HCT116 (cell line): ENCODE results near the gene DAAM1. TPM values are rescaled to one million over a fixed set of nuclear protein-coding genes. Genes with fewer than 3 reads are reported as not detected.
A peak's percentile ranks its signal among the peaks of the same experiment; 100 is the strongest.

Experiments used
- ATAC-seq: fragments of 200-7000 bp; cut with Tn5 transposase; 2 replicates; pipeline ENCODE4 v1.9.1; 2020; ENCODE audit warnings: mild to moderate bottlenecking, moderate library complexity
- BruUV-seq: library from RNA; stranded (reverse); fragments of 400-500 nt; replicated peaks from 2 replicates; lab custom pipeline; 2021; lab: Mats Ljungman, UMichigan
- CTCF ChIA-PET: fragments of 300-600 bp; sonication (Branson Sonifier 250); formaldehyde crosslinking; loops from one replicate; lab custom pipeline; 2021; ENCODE audit warnings: antibody characterized with exemption; lab: Charles Lee
- POLR2A ChIA-PET: fragments of 300-600, 350-600 bp; sonication (Branson Sonifier 250); formaldehyde crosslinking; loops from one replicate; lab custom pipeline; 2021; ENCODE audit warnings: antibody characterized with exemption; lab: Charles Lee
- RAD21 ChIA-PET, 2 experiments: fragments of 300-600 bp; sonication (Branson Sonifier 250); formaldehyde crosslinking; loops; one replicate each; lab custom pipeline; 2023; ENCODE audit warnings: low total read pairs in 2 of 2; ENCODE audit not compliant: uncharacterized antibody in 2 of 2, unreplicated experiment in 2 of 2, low non-redundant PET in 1 of 2; lab: Charles Lee
- DNase-seq: peaks from one replicate; pipeline ENCODE4 v3.0.0-alpha.2; 2010; ENCODE audit warnings: low read depth, low spot score
- H2AFZ ChIP-seq: fragments of 200-600 bp; shearing (Covaris generic), sonication (generic); 2 replicates; pipeline ENCODE4 v1.6.1; 2017; ENCODE audit warnings: low read depth, mixed run types, mixed read lengths, antibody characterized with exemption, low read length; ENCODE audit not compliant: poor library complexity, severe bottlenecking
- H3K27ac ChIP-seq: 2 replicates; pipeline ENCODE4 v1.5.1; 2012; ENCODE audit warnings: low read depth, low read length
- H3K27me3 ChIP-seq: fragments of 200-600 bp; sonication (generic); 2 replicates; pipeline ENCODE4 v1.6.1; 2016; ENCODE audit warnings: mixed run types, low read length, mixed read lengths; ENCODE audit not compliant: insufficient read depth
- H3K36me3 ChIP-seq, 2 experiments: fragments of 200-500 bp in 1 of 2; fragments of 200-600 bp in 1 of 2; sonication (Bioruptor generic) in 1 of 2; sonication (generic) in 1 of 2; 2 replicates each; pipeline versions ENCODE4 v1.5.1 to v1.6.1; 2014 to 2016; ENCODE audit warnings: low read length in 2 of 2, inconsistent platforms in 1 of 2, mixed read lengths in 1 of 2, mixed run types in 1 of 2; ENCODE audit not compliant: insufficient read depth in 2 of 2, control insufficient read depth in 1 of 2
- H3K4me1 ChIP-seq, 2 experiments: fragments of 200-600 bp in 1 of 2; sonication (generic) in 1 of 2; 2 replicates each; pipeline versions ENCODE4 v1.5.1 to v1.6.1; 2012 to 2017; ENCODE audit warnings: low read length in 2 of 2, inconsistent platforms in 1 of 2, mild to moderate bottlenecking in 1 of 2, mixed read lengths in 1 of 2, mixed run types in 1 of 2, moderate library complexity in 1 of 2; ENCODE audit not compliant: insufficient read depth in 2 of 2, control insufficient read depth in 1 of 2
- H3K4me2 ChIP-seq: fragments of 200-600 bp; sonication (generic); 2 replicates; pipeline ENCODE4 v1.6.1; 2017; ENCODE audit warnings: mixed run types, low read length, mixed read lengths
- H3K4me3 ChIP-seq, 2 experiments: fragments of 200-600 bp in 1 of 2; sonication (generic) in 1 of 2; replicated peaks in 1 of 2; 2 replicates each; pipeline ENCODE4 v1.5.1; 2011 to 2016; ENCODE audit warnings: low read length in 2 of 2, control low read depth in 1 of 2, low read depth in 1 of 2, mild to moderate bottlenecking in 1 of 2, mixed read lengths in 1 of 2, mixed run types in 1 of 2
- H3K79me2 ChIP-seq: fragments of 200-600 bp; sonication (generic); 2 replicates; pipeline ENCODE4 v1.6.1; 2017; ENCODE audit warnings: mild to moderate bottlenecking, mixed run types, low read length, moderate library complexity, mixed read lengths; ENCODE audit not compliant: insufficient read depth
- H3K9ac ChIP-seq: fragments of 200-600 bp; sonication (generic); 2 replicates; pipeline ENCODE4 v1.6.1; 2016; ENCODE audit warnings: low read length, mixed read lengths
- H3K9me2 ChIP-seq: fragments of 200-600 bp; sonication (generic), shearing (Covaris generic); 2 replicates; pipeline ENCODE4 v1.6.1; 2017; ENCODE audit warnings: mixed run types, mild to moderate bottlenecking, moderate library complexity; ENCODE audit not compliant: insufficient read depth
- H3K9me3 ChIP-seq, 2 experiments: fragments of 200-500 bp in 1 of 2; fragments of 200-600 bp in 1 of 2; sonication (Bioruptor generic) in 1 of 2; sonication (generic) in 1 of 2; 2 replicates each; pipeline ENCODE4 v1.6.1; 2014 to 2017; ENCODE audit warnings: low read length in 2 of 2, mixed read lengths in 2 of 2, inconsistent platforms in 1 of 2, low read depth in 1 of 2, mild to moderate bottlenecking in 1 of 2, mixed run types in 1 of 2, moderate library complexity in 1 of 2; ENCODE audit not compliant: control insufficient read depth in 1 of 2, insufficient read depth in 1 of 2
- H4K20me1 ChIP-seq: fragments of 200-600 bp; sonication (generic), shearing (Covaris generic); 2 replicates; pipeline ENCODE4 v1.6.1; 2017; ENCODE audit warnings: mixed run types, mild to moderate bottlenecking, moderate library complexity; ENCODE audit not compliant: insufficient read depth
- CBX3 ChIP-seq: IDR thresholded peaks from 2 replicates; pipeline ENCODE4 v1.6.1; 2012; ENCODE audit warnings: low read depth
- CTCF ChIP-seq, 3 experiments: fragments of 200-600 bp in 1 of 3; sonication (generic) in 1 of 3; IDR thresholded peaks in 2 of 3; conservative IDR thresholded peaks in 1 of 3; 2 replicates each; pipeline ENCODE4 v1.5.1; 2012 to 2017; ENCODE audit warnings: low read depth in 2 of 3, low read length in 2 of 3, antibody characterized with exemption in 1 of 3, borderline replicate concordance in 1 of 3, control low read depth in 1 of 3, mild to moderate bottlenecking in 1 of 3, mixed read lengths in 1 of 3, mixed run types in 1 of 3, moderate library complexity in 1 of 3; ENCODE audit not compliant: insufficient read depth in 1 of 3
- EGR1 ChIP-seq: IDR thresholded peaks from 2 replicates; pipeline ENCODE4 v1.6.1; 2012; ENCODE audit warnings: low read depth
- EZH2 ChIP-seq: fragments of 200-600 bp; sonication (generic); IDR thresholded peaks from 2 replicates; pipeline ENCODE4 v1.6.1; 2017; ENCODE audit warnings: antibody characterized with exemption, mixed run types
- JUND ChIP-seq: IDR thresholded peaks from 2 replicates; pipeline ENCODE4 v1.6.1; 2012
- POLR2A ChIP-seq: IDR thresholded peaks from 2 replicates; pipeline ENCODE4 v1.7.0; 2011; ENCODE audit warnings: borderline replicate concordance; ENCODE audit not compliant: insufficient read depth, insufficient read length; ENCODE audit errors: extremely low read depth
- POLR2AphosphoS5 ChIP-seq: IDR thresholded peaks from 2 replicates; pipeline ENCODE4 v1.6.1; 2011; ENCODE audit warnings: mild to moderate bottlenecking, low read depth, low read length, moderate library complexity
- RAD21 ChIP-seq: IDR thresholded peaks from 2 replicates; pipeline ENCODE4 v1.6.1; 2012; ENCODE audit warnings: low read depth, mild to moderate bottlenecking
- SIN3A ChIP-seq: IDR thresholded peaks from 2 replicates; pipeline ENCODE4 v1.6.1; 2012; ENCODE audit warnings: low read depth
- SRF ChIP-seq: IDR thresholded peaks from 2 replicates; pipeline ENCODE4 v1.6.1; 2012; ENCODE audit warnings: low read depth
- TCF7L2 ChIP-seq: IDR thresholded peaks from 2 replicates; pipeline ENCODE4 v1.7.0; 2011; ENCODE audit warnings: borderline replicate concordance, inconsistent platforms; ENCODE audit not compliant: insufficient read depth, insufficient read length; ENCODE audit errors: extremely low read depth
- YY1 ChIP-seq: IDR thresholded peaks from 2 replicates; pipeline ENCODE4 v1.6.1; 2011; ENCODE audit warnings: low read length, low read depth, moderate library complexity, mild to moderate bottlenecking; ENCODE audit not compliant: insufficient replicate concordance; ENCODE audit errors: extremely low read depth
- ZNF274 ChIP-seq: fragments of 200-500 bp; sonication (Bioruptor generic); IDR thresholded peaks from 2 replicates; pipeline ENCODE4 v1.6.1; 2014; ENCODE audit warnings: mild to moderate bottlenecking, low read depth, low read length, inconsistent platforms
- intact Hi-C: fragments of 100-400 bp; cut with micrococcal nuclease; formaldehyde crosslinking; loops from 2 replicates; pipeline ENCODE4 v1.10.0; 2022
- total RNA-seq: library from RNA; stranded (reverse); gene quantifications from one replicate; pipeline ENCODE4 v1.2.1, GENCODE V29; 2021; ENCODE audit not compliant: unreplicated experiment
- TF ChIP-seq, protein P1 (sequence below): IDR thresholded peaks from 2 replicates; pipeline ENCODE4 v1.6.1; 2012
- TF ChIP-seq, protein P2 (sequence below): IDR thresholded peaks from 2 replicates; pipeline ENCODE4 v1.6.1; 2012
- TF ChIP-seq, protein P3 (sequence below): IDR thresholded peaks from 2 replicates; pipeline ENCODE4 v1.6.1; 2012; ENCODE audit warnings: low read depth

Gene DAAM1
- total RNA-seq, 1 experiment from 2014 or later, result 10.7 TPM

- no peaks in the 10 kb centered on the region for H3K27me3 ChIP-seq
- H3K9ac ChIP-seq, result no peak overlapping the region
- TF ChIP-seq EZH2 (no peak), RAD21 (no peak)
- TF ChIP-seq, all 23 proteins: peak for 0
- Histone ChIP-seq H3K4me3 (no peak overlapping the region), H3K79me2 (no peaks in the 10 kb centered on the region), H3K4me1 (peaks cover 11 to 48% of the 10 kb centered on the region in 2 experiments), H3K9me2 (0 out of 2 replicates have a peak, but pooled peaks cover 2% of the 10 kb centered on the region), H3K27ac (no peak overlapping the region), H3K36me3 (no peaks in the 10 kb centered on the region), H3K9me3 (no peaks in the 10 kb centered on the region), H2AFZ (no peak overlapping the region), H3K4me2 (peak overlapping the region; percentile 48; the same call in 1 of the 2 replicates), H4K20me1 (no peaks in the 10 kb centered on the region)
- RAD21 ChIA-PET, result no interaction called here
- ATAC-seq (no peak), DNase-seq (no peak)
- POLR2A ChIA-PET, result no interaction called here
- intact Hi-C loops, result no loop called here
- no TSS peak for BruUV-seq
- CTCF ChIA-PET, result no interaction called here
These were observed 78.6 kb downstream of the DAAM1 start for GRCh38 chr14:59267046-59267445.

DNA sequence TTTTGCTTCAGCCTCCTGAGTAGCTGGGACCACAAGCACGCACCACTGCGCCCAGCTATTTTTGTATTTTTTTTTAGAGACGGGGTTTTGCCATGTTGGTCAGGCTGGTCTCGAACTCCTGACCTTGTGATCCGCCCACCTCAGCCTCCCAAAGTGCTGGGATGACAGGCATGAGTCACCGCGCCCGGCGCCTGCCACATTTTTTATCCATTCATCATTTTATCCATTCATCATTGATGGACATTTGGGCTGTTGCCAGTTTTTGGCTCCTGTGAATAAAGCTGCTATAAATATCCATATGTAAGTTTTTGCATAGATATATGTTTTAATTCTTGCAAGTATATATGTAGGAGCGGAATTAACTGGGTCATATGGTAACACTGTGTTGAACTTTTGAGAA is 79.5 kb downstream of the DAAM1 start:
- CTCF ChIA-PET, result no interaction called here
- no peak for TF ChIP-seq POLR2AphosphoS5
- no peak for TF ChIP-seq TCF7L2
- TF ChIP-seq, protein P1, sequence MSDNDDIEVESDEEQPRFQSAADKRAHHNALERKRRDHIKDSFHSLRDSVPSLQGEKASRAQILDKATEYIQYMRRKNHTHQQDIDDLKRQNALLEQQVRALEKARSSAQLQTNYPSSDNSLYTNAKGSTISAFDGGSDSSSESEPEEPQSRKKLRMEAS, result no peak
- peak; percentile 53; the same call in 1 of the 2 replicates for TF ChIP-seq CBX3
- TF ChIP-seq, protein P2, sequence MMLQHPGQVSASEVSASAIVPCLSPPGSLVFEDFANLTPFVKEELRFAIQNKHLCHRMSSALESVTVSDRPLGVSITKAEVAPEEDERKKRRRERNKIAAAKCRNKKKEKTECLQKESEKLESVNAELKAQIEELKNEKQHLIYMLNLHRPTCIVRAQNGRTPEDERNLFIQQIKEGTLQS, result no peak
- no peak; the same call in 1 of the 2 replicates for TF ChIP-seq SIN3A
- TF ChIP-seq SRF, result no peak
- TF ChIP-seq POLR2A, result no peak
- TF ChIP-seq JUND, result peak; percentile 69
- peak; percentile 78 for TF ChIP-seq EGR1
- no peak for TF ChIP-seq CTCF (IDR thresholded peaks at IDR 0.05 in 2 of 3, conservative IDR thresholded peaks at IDR 0.05 in 1 of 3; ENCODE audit: borderline replicate concordance in 1 of 3, insufficient read depth in 1 of 3, low read depth in 2 of 3, low read length in 2 of 3)
- TF ChIP-seq YY1, result no peak
- no peak for TF ChIP-seq EZH2
- TF ChIP-seq, protein P3, sequence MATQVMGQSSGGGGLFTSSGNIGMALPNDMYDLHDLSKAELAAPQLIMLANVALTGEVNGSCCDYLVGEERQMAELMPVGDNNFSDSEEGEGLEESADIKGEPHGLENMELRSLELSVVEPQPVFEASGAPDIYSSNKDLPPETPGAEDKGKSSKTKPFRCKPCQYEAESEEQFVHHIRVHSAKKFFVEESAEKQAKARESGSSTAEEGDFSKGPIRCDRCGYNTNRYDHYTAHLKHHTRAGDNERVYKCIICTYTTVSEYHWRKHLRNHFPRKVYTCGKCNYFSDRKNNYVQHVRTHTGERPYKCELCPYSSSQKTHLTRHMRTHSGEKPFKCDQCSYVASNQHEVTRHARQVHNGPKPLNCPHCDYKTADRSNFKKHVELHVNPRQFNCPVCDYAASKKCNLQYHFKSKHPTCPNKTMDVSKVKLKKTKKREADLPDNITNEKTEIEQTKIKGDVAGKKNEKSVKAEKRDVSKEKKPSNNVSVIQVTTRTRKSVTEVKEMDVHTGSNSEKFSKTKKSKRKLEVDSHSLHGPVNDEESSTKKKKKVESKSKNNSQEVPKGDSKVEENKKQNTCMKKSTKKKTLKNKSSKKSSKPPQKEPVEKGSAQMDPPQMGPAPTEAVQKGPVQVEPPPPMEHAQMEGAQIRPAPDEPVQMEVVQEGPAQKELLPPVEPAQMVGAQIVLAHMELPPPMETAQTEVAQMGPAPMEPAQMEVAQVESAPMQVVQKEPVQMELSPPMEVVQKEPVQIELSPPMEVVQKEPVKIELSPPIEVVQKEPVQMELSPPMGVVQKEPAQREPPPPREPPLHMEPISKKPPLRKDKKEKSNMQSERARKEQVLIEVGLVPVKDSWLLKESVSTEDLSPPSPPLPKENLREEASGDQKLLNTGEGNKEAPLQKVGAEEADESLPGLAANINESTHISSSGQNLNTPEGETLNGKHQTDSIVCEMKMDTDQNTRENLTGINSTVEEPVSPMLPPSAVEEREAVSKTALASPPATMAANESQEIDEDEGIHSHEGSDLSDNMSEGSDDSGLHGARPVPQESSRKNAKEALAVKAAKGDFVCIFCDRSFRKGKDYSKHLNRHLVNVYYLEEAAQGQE, result no peak
- TF ChIP-seq ZNF274, result no peak

More for the DNA sequence above, 79.5 kb downstream of the DAAM1 start:
- Histone ChIP-seq H3K9me3 (no peaks in the 10 kb centered on the region), H3K36me3 (no peaks in the 10 kb centered on the region), H3K9me2 (no peaks in the 10 kb centered on the region), H3K4me2 (peak overlapping the region; percentile 48), H3K27ac (no peak overlapping the region), H4K20me1 (no peaks in the 10 kb centered on the region), H3K9ac (no peak overlapping the region), H2AFZ (no peak overlapping the region), H3K79me2 (no peaks in the 10 kb centered on the region), H3K4me1 (peaks cover 11 to 48% of the 10 kb centered on the region in 2 experiments), H3K27me3 (no peaks in the 10 kb centered on the region), H3K4me3 (no peak overlapping the region)
- BruUV-seq, result no TSS peak
- POLR2A ChIA-PET, result no interaction called here
- ATAC-seq, result no peak
- no peak for DNase-seq
- intact Hi-C loops, result no loop called here
- RAD21 ChIA-PET, result no interaction called here
